NB4 (cell line): ENCODE measurements around the gene TBC1D21.

Experiments used
- POLR2A ChIP-seq: IDR thresholded peaks from 2 replicates; pipeline ENCODE4 v1.6.1; 2011; ENCODE audit warnings: mild to moderate bottlenecking; ENCODE audit not compliant: insufficient read length; ENCODE audit errors: extremely low read depth
- TF ChIP-seq, protein P1 (sequence below): IDR thresholded peaks from one replicate; pipeline ENCODE4 v1.5.1; 2012; ENCODE audit warnings: low read depth, low read length
- TF ChIP-seq, protein P2 (sequence below): IDR thresholded peaks from 2 replicates; pipeline ENCODE4 v1.6.1; 2011; ENCODE audit warnings: low read depth, low read length

GRCh38 chr15:73869216-73869995 is 4.0 kb upstream of the TBC1D21 start:
- TF ChIP-seq, protein P1, sequence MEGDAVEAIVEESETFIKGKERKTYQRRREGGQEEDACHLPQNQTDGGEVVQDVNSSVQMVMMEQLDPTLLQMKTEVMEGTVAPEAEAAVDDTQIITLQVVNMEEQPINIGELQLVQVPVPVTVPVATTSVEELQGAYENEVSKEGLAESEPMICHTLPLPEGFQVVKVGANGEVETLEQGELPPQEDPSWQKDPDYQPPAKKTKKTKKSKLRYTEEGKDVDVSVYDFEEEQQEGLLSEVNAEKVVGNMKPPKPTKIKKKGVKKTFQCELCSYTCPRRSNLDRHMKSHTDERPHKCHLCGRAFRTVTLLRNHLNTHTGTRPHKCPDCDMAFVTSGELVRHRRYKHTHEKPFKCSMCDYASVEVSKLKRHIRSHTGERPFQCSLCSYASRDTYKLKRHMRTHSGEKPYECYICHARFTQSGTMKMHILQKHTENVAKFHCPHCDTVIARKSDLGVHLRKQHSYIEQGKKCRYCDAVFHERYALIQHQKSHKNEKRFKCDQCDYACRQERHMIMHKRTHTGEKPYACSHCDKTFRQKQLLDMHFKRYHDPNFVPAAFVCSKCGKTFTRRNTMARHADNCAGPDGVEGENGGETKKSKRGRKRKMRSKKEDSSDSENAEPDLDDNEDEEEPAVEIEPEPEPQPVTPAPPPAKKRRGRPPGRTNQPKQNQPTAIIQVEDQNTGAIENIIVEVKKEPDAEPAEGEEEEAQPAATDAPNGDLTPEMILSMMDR, result no peak
- TF ChIP-seq, protein P2, sequence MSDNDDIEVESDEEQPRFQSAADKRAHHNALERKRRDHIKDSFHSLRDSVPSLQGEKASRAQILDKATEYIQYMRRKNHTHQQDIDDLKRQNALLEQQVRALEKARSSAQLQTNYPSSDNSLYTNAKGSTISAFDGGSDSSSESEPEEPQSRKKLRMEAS, result no peak
- TF ChIP-seq POLR2A, result no peak
